ENCODE data around the gene NMBR. TPM values are rescaled to one million over a fixed set of nuclear protein-coding genes. Genes with fewer than 3 reads are reported as not detected.
"Not testable (repeated sequence)": the region's sequence is repeated elsewhere in the genome, so short reads cannot be mapped to it uniquely, and the experiment has no call there.

NMBR gene
- total RNA-seq, 1 donor from 2014 or later: not detected

DNA sequence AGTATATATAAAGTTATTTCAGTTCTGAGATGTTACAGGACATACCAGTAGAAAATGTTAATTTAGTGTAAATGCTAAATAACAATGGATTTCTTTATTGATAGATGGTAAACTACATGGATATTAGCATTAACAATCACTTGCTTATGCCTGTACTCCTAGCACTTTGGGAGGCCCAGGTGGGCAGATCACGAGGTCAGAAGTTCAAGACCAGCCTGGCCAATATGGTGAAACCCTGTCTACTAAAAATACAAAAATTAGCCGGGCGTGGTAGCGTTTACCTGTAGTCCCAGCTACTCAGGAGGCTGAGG lies 9.8 kb upstream of the NMBR start:
- not testable (repeated sequence) for ATAC-seq, DNase-seq
- intact Hi-C loops (cut with micrococcal nuclease): loop anchor here (5.0 to 10.0 kb wide), 2 partner anchors 51 to 228 kb away; no protein-coding TSS in a partner anchor

DNA sequence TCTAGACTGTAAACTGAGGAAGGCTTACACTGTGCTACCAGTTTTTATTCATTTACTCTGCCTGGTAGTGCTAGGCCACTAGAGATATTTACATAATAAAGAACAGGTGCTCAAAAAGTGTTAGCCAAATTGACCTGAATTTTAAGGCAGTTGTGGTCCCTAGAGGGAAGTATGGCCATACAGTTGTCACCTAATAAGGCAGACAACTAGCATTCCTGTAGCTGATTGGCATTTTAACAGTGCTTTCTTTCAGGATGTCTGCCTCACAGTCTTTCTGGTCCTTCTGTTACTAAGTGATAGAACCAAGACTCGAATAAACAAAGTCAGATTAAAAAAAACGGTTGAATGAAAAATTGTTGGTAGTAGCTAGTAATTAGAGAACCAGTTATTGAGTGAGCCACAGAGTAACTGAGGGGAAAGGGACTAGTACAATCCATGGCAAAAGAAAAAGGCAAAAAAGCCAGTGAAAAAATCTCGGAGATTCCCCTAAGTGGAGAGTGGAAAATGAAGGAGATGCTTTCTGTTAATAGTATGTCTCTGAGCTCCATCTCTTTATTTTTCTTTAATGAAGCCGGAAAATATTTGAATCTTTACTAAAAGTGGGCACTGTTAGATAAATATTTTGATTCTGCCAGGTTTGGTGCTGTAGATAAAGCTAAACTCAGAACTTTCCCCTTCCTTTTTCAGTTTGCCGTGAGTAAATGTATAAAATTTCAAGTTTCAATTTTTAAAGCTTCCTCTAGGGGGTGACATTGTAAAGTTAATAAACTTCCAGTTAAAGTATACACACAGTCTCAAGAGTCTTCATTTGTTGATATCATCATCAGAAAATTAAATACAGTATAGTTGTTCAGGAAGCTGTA lies 9.2 kb upstream of the NMBR start:
- ATAC-seq (no peak), DNase-seq (no peak)
- intact Hi-C loops (cut with micrococcal nuclease): loop anchor here (5.0 to 10.0 kb wide), 2 partner anchors 51 to 229 kb away; no protein-coding TSS in a partner anchor

DNA sequence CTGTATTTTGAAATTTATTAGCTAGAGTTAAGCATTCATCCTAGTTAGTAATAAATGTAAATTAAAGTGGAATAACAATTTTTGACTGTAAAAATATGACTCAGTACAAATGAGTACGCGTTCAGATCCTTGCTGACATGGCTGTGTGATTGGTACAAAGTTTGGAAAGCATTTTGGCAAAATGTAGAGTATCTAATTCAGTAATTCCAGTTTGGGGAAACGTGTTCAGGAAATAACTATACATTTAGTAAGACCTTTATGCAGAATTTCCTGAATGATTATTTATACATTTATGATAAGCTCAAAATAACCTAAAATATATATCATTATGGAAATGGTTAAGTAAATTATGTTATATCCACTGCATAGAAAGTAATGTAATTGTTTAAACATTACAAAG lies 8.2 kb upstream of the NMBR start:
- ATAC-seq: no peak
- no peak for DNase-seq
- intact Hi-C loops (cut with micrococcal nuclease): loop anchor here (5.0 to 10.0 kb wide), 2 partner anchors 52 to 230 kb away; no protein-coding TSS in a partner anchor

DNA sequence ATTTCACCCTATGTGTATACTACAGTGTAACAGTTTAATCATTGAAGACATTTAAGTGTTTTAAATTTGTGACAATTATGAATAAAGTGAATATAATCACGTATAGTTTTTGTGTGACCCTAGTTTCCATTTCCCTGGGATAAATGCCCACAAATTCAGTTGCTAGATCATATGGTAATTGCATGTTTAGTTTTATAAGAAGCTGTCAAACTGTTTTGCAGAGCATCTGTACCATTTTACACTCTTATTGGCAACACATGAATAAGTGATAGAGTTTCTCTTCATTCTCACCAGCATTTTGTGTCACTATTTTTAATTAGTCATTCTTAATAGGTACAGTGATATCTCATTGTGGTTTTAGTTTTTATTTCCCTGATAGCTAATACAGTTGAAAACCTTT lies 7.4 kb upstream of the NMBR start:
- DNase-seq (no peak), ATAC-seq (no peak)
- intact Hi-C loops (cut with micrococcal nuclease): loop anchor here (10.0 kb wide), 1 partner anchor 230 kb away; no protein-coding TSS in a partner anchor

DNA sequence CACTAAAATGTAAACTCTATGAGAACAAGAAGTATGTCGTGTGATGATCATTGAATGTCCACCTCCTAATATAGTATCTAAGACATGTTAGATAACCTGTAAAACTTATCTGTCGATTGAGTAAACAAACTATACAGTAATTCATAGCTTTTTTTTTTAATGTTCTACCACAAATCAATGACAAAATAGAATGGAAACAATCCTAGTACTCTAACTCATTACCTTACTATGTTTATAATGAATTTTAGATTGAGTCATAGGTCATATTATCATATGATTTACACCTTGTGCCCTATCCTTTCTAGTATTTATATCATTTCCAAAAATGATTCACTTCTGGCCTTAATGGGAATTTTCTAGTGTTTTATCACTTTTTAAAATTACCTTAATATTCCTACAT lies 6.3 kb upstream of the NMBR start:
- ATAC-seq: no peak
- DNase-seq: no peak
- intact Hi-C loops (cut with micrococcal nuclease): loop anchor here (10.0 kb wide), 1 partner anchor 232 kb away; no protein-coding TSS in a partner anchor

DNA sequence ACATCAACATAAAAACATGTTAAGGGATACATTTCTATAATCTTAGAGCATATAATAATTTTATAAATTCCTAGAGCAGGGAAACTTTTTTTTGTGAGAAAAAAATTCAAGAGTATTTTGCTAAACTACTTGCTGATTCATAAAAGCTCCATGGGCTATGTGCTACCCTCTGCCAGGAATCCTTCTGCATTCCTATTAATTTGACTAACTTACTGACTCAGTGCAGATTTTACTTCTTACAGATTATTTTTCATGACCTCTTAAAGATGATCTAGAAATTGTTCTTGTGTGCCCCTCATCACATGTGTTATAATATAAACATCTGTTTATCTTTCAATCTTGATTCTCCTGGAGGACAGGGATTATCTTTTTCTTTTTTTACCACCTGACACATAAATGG lies 5.8 kb upstream of the NMBR start:
- DNase-seq (no peak), ATAC-seq (no peak)
- intact Hi-C loops (cut with micrococcal nuclease): loop anchor here (10.0 kb wide), 1 partner anchor 232 kb away; no protein-coding TSS in a partner anchor

DNA sequence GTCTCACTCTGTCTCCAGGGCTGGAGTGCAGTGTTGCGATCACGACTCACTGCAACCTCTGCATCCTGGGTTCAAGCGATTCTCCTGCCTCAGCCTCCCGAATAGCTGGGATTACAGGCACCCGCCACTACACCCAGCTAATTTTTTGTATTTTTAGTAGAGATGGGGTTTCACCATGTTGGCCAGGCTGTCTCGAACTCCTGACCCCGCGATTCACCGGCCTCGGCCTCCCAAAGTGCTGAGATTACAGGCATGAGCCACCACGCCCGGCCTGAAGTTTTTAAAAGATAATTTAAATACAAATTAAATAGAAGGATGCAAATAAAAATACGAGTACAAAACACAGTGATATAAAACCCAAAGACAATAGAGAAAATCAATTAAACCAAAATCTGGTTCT lies 5.4 kb downstream of the NMBR start:
- intact Hi-C loops (cut with micrococcal nuclease); ATAC-seq; DNase-seq: not testable (repeated sequence)

DNA sequence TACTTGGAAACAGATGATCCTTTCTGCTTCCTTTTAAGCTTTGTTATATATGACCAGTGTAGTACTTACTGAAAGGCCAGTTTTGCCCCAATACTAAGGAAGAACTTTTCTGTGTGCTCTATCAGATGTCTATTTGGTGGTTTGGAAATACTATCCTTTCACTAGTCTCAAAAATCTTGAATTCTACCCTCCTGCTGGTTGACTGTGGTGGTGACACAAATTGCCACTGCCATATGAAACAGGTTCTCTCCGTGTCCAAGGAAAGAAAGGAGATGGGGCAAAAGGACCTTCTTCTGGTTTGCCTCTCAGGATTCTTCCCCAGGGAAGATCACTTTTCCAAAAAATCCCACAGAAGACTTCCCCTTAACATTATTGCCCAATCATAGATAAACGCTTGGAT lies 8.0 kb downstream of the NMBR start:
- no peak for DNase-seq
- intact Hi-C loops (cut with micrococcal nuclease): no loop called here
- ATAC-seq: no peak

DNA sequence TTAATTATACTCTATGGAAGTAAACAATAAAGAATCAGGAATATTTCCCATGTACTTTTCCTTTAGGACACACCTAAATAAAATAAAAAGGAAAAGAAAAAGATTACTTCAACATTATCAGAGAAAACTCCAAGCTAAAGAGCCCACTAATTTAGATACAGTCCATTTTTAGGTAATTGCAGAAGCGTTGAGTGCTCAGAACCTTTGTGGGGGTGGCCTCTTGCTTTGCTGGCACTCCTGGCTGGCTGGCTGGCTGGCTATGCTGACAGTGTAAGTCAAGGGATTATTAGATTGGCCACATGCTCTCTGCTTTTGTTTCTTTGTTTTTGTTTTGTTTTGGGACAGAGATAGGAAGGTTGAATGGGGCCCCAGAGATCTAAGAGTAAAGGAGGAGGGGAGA lies 14.3 kb downstream of the NMBR start, which contains the start of gene GJE1:
GJE1 (plus strand) TSS at position 301 of the 400 bp plus-strand sequence. CDS start 234 bp downstream, outside the sequence.
- intact Hi-C loops (cut with micrococcal nuclease): no loop called here
- ATAC-seq (no peak), DNase-seq (no peak)

DNA sequence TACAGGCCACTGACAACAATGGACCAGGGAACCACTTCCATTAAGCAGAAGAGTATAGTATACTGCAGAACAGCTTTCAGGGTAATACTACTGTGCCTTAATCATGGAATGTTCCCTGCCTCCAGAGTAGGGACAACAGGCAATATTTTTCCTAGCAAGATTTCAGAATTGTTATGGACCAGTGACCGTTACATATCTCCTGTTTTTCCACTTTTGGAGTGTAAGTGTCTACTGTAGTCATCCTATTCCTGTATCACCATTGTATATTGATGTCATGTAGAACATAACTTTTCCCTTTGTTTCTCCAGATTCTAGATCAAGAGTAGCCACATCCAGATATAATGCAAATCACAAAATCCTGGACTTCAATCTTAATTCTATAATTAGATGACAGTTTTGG lies 16.1 kb downstream of the NMBR start:
- no peak for ATAC-seq
- DNase-seq: no peak
- intact Hi-C loops (cut with micrococcal nuclease): no loop called here

DNA sequence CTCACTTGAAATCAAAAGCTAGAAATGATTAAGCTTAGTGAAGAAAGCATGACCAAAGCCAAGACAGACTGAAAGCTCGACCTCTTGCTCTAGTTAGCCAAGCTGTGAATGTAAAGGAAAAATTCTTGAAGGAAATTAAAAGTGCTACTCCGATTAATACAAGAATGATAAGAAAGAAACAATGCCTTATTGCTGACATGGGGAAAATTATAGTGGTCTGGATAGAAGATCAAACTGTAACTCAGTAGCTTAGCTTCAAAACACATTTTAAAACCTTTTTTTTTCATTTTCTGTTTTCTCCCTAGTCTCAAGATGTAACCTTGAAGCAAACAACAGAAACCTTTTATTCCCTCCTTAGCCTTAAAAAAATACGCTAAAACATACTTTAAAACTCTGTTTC lies 25.6 kb downstream of the NMBR start:
- intact Hi-C loops (cut with micrococcal nuclease): no loop called here
- DNase-seq (no peak), ATAC-seq (no peak)

DNA sequence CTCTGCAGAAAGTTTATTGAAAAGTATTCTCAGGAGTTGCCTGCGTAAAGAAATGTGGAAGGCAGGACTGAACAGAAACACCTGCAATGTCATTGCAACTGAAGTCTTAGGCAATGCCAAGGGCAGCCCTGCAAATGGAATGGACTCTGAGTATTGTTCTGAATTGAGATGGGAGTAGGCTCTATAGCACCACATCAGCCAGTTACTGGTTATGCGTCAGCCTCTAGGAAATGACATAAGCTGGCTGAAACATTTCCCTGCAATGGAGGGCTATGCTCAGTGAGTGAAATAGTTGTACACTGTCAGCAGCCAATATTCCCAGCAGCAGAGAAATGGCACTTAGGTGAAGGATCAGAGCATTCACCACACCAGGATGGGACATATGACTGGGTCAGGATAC lies 28.0 kb downstream of the NMBR start:
- ATAC-seq (no peak), DNase-seq (no peak)
- intact Hi-C loops (cut with micrococcal nuclease): no loop called here

DNA sequence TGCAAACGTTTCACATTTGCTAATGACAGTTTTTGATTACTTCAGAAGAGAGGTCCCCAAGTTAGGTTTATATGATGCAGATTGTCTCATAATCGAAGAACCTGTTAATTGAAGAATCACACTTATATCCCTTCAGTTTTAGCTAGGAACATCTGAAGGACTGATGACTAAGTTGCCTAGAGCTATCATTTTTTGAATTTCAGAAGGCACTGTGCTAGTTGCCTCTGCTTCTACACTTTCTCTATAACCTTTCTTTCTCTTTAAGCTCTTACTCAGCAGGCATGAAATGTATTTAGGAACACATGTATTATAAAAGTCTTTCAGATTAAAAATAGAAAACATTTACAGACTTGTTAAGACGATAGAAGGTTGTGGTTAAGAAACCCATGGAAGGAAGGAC lies 28.6 kb downstream of the NMBR start:
- intact Hi-C loops (cut with micrococcal nuclease): no loop called here
- ATAC-seq (no peak), DNase-seq (no peak)

DNA sequence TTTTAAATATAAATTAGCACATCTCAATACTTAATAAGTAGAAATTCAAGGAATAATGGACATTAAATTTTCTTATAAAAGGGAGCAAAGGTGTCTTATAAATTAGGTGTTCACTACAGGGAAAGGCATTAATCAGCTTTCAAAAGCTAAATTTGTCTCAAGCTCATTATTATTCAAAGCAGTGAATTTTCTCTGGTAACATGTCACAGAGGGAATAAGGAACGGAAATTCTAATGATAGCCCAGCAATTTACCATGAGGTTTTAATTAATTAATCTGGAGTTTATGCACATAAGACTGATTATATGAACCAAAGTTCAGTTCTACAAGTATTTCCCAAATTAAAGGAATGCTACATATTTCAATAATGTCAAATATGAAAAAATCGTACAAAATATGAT lies 29.6 kb downstream of the NMBR start:
- no peak for ATAC-seq
- no peak for DNase-seq
- intact Hi-C loops (cut with micrococcal nuclease): no loop called here

DNA sequence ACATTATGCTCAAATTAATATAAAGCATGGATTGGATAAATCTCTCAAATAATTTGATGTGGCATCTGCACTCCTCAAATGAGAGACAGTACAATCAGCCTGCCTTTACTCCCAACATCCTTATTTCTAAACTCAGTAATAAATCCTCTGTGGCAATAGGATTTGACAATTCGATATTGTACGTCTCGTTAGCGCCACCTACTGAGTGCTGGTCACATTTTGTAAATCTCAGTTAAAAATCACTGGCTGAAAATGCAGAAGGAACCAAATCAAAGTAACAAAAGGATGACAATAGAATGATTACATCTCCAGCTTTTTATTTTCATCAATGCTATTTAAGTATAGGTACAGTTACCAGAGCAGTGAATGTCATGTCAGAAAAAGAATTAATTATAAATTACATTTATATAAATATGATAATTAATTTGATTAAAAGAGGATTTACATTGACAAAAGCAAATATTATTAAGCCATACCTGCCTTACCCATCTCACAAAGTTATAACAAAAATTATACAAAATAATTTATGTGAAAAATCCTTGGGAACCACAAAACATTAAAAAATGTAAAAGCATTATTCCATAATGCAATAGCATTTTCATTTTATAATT lies 34.4 kb downstream of the NMBR start:
- no peak for ATAC-seq
- intact Hi-C loops (cut with micrococcal nuclease): no loop called here
- peak; percentile 62 for DNase-seq

DNA sequence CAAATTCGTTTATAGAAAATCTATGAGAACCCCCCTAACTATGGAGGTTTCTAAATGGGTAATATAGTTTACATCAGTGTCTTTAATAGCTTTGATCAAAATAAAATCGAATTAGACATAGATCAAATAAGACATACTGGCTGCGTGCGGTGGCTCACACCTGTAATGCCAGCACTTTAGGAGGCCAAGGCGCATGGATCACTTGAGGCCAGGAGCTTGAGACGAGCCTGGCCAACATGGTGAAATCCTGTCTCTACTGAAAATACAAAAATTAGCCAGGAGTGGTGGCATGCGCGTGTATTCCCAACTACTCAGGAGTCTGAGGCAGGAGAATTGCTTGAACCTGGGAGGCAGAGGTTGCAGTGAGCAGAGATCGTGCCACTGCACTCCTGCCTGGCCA lies 36.1 kb downstream of the NMBR start:
- intact Hi-C loops (cut with micrococcal nuclease): not testable (repeated sequence)

DNA sequence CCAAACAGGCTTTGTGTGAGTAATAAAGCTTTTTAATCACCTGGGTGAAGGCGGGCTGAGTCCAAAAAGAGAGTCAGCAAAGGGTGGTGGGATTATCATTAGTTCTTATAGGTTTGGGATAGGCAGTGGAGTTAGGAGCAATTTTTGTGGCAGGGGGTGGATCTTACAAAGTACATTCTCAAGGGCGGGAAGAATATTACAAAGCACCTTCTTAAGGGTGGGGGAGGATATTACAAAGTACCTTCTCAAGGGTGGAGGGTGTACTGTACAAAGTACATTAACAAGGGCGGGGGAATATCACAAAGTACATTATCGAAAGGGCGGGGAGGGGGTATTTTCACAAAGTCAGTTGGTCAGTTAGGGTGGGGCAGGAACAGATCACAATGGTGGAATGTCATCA lies 42.1 kb downstream of the NMBR start:
- intact Hi-C loops (cut with micrococcal nuclease); DNase-seq; ATAC-seq: not testable (repeated sequence)

More for the DNA sequence above, 36.1 kb downstream of the NMBR start:
- DNase-seq, ATAC-seq: not testable (repeated sequence)

DNA sequence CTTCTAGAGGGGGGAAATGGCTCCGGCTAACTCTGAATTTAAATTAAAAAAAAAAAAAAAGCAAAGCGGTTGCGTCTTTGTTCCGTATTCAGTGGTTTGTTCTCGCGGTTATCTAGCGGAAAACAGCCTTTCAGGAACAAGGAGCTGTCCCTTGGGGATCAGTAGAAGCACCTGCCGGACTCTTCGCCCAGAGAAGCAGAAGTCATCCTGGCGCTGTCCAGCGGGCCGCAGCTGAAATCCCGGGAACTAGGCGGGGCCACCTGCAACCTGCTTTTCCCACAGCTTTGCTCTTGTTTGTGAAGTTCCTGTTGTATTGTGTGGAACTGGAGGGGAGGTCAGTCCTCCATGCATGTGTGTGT lies 58.1 kb downstream of the NMBR start:
- DNase-seq: no peak

DNA sequence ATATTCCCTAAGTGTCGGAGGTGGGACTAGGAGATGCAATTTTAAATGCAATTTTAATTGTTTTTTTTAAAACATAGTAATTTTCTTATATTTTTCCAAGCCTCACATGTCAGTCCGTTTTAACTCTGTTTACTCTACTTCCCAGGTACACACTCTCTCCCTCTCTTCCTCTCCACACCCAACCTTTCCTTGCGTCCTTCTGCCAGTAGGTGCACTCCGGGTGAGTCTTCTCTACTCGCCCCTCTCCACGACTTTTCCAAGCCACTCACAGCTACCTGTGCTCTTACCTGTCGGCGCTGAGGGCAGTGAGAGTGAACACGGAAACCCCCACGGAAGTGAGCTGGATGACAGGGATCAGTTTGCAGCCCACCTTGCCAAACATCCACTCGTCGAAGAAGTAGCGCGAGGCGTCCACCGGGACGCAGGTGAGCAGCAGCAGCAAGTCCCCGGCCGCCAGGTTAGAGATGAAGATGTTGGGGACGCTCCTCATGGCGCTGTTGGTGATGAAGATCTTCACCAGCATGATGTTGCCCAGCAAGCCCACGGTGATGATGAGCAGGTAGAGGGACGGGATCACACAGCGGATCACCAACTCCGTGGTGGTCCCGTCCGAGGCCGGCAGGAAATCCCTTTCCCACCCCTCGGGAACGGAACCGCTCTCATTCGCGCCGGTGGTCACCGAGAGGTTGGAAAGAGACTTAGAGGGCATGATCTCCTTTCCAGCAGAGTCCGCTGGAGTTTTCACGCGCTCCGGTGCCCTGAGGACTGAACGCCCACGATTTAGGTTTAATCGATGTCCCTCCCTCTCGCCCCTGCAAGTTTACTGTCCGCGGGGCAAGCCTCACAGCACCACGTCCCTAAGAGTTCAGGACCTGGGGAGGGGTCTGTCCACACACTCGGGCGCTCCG lies 58.7 kb downstream of the NMBR start:
- intact Hi-C loops (cut with micrococcal nuclease): no loop called here
- ATAC-seq (no peak), DNase-seq (no peak)

More for the DNA sequence above, 58.1 kb downstream of the NMBR start:
- intact Hi-C loops (cut with micrococcal nuclease): no loop called here
- no peak for ATAC-seq

Measured in left ventricle myocardium superior (tissue), 1 donor.